Measurements from ENCODE around the gene GATA2. TPM values are rescaled to one million over a fixed set of nuclear protein-coding genes. Genes with fewer than 3 reads are reported as not detected.

The GATA2 gene
- total and polyA plus RNA-seq, 2 of the 13 experiments (the other 11 are each of a cell fraction or from before 2014, with no cell fraction given): 3.5 to 6.2 TPM

- no peak for TF ChIP-seq FIP1L1 (IDR thresholded peaks at IDR 0.05; ENCODE audit: borderline replicate concordance, insufficient read depth, low read depth, low read length)
- no peak for TF ChIP-seq EHMT2 (IDR thresholded peaks at IDR 0.05; ENCODE audit: borderline replicate concordance, low read depth, low read length)
- TF ChIP-seq ZFX (CRISPR knock-in tag; IDR thresholded peaks at IDR 0.05; ENCODE audit: low read depth): peak; percentile 86
- TF ChIP-seq GATAD1 (CRISPR knock-in tag; IDR thresholded peaks at IDR 0.05): 0 out of 2 replicates have a peak, but pooled peaks have one; percentile 9
- no peak for TF ChIP-seq ZBTB49 (CRISPR knock-in tag; IDR thresholded peaks at IDR 0.05; ENCODE audit: borderline replicate concordance)
- TF ChIP-seq ZFY (CRISPR knock-in tag; IDR thresholded peaks at IDR 0.05): peak; percentile 83
- 0 out of 2 replicates have a peak, but pooled peaks have one; percentile 35 for TF ChIP-seq TFDP2 (CRISPR knock-in tag; IDR thresholded peaks at IDR 0.05)
- TF ChIP-seq RCOR2 (CRISPR knock-in tag; IDR thresholded peaks at IDR 0.05): no peak
- no peak for TF ChIP-seq HDAC1 (CRISPR knock-in tag; IDR thresholded peaks at IDR 0.05)
- TF ChIP-seq ZNF724P (CRISPR knock-in tag; IDR thresholded peaks at IDR 0.05; ENCODE audit: borderline replicate concordance): no peak
- no peak for TF ChIP-seq ZNF678 (CRISPR knock-in tag; IDR thresholded peaks at IDR 0.05)
- no peak; the same call in 1 of the 2 replicates for TF ChIP-seq EEA1 (CRISPR knock-in tag; IDR thresholded peaks at IDR 0.05; ENCODE audit: borderline replicate concordance)
- TF ChIP-seq CTCF (CRISPR knock-in tag; IDR thresholded peaks at IDR 0.05): no peak; the same call in 1 of the 2 replicates
- TF ChIP-seq CREB1 (IDR thresholded peaks at IDR 0.05): peak; percentile 89
- TF ChIP-seq CREB1 (CRISPR knock-in tag; IDR thresholded peaks at IDR 0.05): no peak
- no peak for TF ChIP-seq RARG (CRISPR knock-in tag; IDR thresholded peaks at IDR 0.05; ENCODE audit: low read depth)
- peak; percentile 62; the same call in 1 of the 2 replicates for TF ChIP-seq ZBTB14 (CRISPR knock-in tag; IDR thresholded peaks at IDR 0.05)
- 0 out of 2 replicates have a peak, but pooled peaks have one; percentile 13 for TF ChIP-seq ZNF430 (CRISPR knock-in tag; IDR thresholded peaks at IDR 0.05)
- 0 out of 2 replicates have a peak, but pooled peaks have one; percentile 18 for TF ChIP-seq ZNF510 (CRISPR knock-in tag; IDR thresholded peaks at IDR 0.05; ENCODE audit: low read depth)
- peak; percentile 16; the same call in 1 of the 2 replicates for TF ChIP-seq ARNT2 (CRISPR knock-in tag; IDR thresholded peaks at IDR 0.05; ENCODE audit: low read depth)
- TF ChIP-seq ZSCAN12 (CRISPR knock-in tag; IDR thresholded peaks at IDR 0.05): peak; percentile 48; the same call in 1 of the 2 replicates
- TF ChIP-seq TAF1 (CRISPR knock-in tag; IDR thresholded peaks at IDR 0.05): peak; percentile 19
These were observed 3.9 kb downstream of the GATA2 start (continued) for GRCh38 chr3:128488991-128489673.
